Coronary artery (tissue), 2 donors: ENCODE results near the gene DPP10.
A peak's percentile ranks its signal among the peaks of the same experiment; 100 is the strongest.

Experiments used
- DNase-seq: peaks from one replicate; pipeline ENCODE4 v3.0.0-alpha.2; 2017; ENCODE audit warnings: low spot score
- H3K27ac ChIP-seq, 2 donors: fragments of 200-600 bp; sonication (generic); one replicate each; pipeline ENCODE4 v1.5.1; 2016 to 2019
- H3K4me3 ChIP-seq: fragments of 200-600 bp; sonication (generic); 2 replicates; pipeline ENCODE4 v1.5.1; 2016; ENCODE audit warnings: mild to moderate bottlenecking, moderate library complexity
- CTCF ChIP-seq: fragments of 200-600 bp; sonication (generic); IDR thresholded peaks from one replicate; pipeline ENCODE4 v1.5.1; 2019; ENCODE audit warnings: antibody characterized with exemption

Gene DPP10

GRCh38 chr2:114527330-114527983 is 85.0 kb downstream of the DPP10 start:
- TF ChIP-seq CTCF = no peak
- no peak for DNase-seq
- no peak overlapping the region for H3K27ac ChIP-seq
- H3K4me3 ChIP-seq = no peak overlapping the region

- no peak for TF ChIP-seq CTCF
- Histone ChIP-seq H3K27ac (no peak overlapping the region), H3K4me3 (no peak overlapping the region)
- DNase-seq = no peak
Measured at GRCh38 chr2:114534116-114535084, 92.0 kb downstream of the DPP10 start.

- no peak for DNase-seq
- Histone ChIP-seq H3K4me3 (no peak overlapping the region), H3K27ac (no peak overlapping the region)
- no peak for TF ChIP-seq CTCF
Measured at GRCh38 chr2:114537777-114538176, 95.3 kb downstream of the DPP10 start.

- TF ChIP-seq CTCF = no peak
- no peak for DNase-seq
- Histone ChIP-seq H3K4me3 (peak overlapping the region; percentile 51), H3K27ac (peak overlapping the region; percentile 27 to 67)
Measured at GRCh38 chr2:114542695-114543094, 100.3 kb downstream of the DPP10 start.

- Histone ChIP-seq H3K4me3 (peak overlapping the region; percentile 51), H3K27ac (peak overlapping the region; percentile 27 to 67)
- no peak for DNase-seq
- no peak for TF ChIP-seq CTCF
Measured at GRCh38 chr2:114543236-114543766, 100.9 kb downstream of the DPP10 start.

- TF ChIP-seq CTCF = no peak
- Histone ChIP-seq H3K4me3 (no peak overlapping the region), H3K27ac (no peak overlapping the region)
- DNase-seq = no peak
Measured at GRCh38 chr2:114545052-114545451, 102.6 kb downstream of the DPP10 start.
